ENCODE results near the gene SPINK4.

The SPINK4 gene

GRCh38 chr9:33265211-33265865 lies 25.4 kb downstream of the SPINK4 start:
- DNase-seq (ENCODE audit: low read depth in 2 of 2), result peak in 1 of 2 donors; percentile 10
- H3K4me3 ChIP-seq (replicated peaks in 1 of 2; ENCODE audit: low read depth in 2 of 2, low read length in 2 of 2), result peak overlapping the region; percentile 72 to 96
- no peak for TF ChIP-seq CTCF (IDR thresholded peaks at IDR 0.05; ENCODE audit: low read depth, low read length)

DNA sequence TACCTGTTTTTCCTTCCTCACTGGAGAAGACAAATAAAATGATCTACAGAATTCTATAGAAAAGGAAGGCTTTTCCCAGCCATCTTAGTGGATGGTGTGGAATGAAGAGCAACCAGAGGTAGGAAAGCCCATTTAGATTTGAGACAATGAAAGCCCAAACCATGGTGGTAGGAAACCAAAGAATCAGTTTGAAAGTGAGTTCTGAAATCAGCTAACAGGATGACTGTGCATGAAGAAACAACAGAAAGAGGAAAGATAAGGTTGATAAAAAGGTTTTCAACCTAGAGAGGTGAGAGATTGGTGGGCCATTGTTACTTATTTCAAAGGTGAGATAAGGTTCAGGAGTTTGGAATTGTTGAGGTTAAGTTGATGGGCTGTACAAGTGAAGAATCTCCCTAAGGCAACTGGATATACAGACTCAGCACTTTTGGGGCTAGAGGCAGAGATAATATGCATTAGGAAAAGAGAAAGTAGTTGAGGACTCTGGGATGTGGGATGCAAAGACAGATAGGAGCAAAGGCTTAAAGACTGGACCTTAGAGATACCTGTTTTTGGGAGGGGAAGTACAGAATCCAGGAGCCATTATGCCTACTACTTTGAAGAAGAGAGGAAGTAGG lies 27.3 kb downstream of the SPINK4 start:
- H3K4me3 ChIP-seq (replicated peaks in 1 of 2; ENCODE audit: low read depth in 2 of 2, low read length in 2 of 2), result no peak overlapping the region
- TF ChIP-seq CTCF (IDR thresholded peaks at IDR 0.05; ENCODE audit: low read depth, low read length), result no peak
- no peak for DNase-seq (ENCODE audit: low read depth in 2 of 2)

DNA sequence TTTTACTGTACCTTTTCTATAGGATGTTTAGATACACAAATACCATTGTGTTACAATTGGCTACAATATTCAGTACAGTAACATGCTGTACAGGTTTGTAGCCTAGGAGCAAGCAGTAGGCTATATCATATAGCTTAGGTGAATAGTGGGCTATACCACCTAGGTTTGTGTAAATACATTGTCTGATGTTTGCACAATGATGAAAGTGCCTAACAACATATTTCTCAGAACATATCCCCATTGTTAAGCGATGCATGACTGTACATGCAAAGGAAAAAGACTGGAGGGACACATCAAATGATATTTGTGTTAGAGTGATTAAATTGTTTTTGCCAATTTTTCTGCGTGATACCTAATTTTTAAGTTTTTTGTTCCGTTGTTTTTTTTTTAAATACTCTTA lies 30.2 kb downstream of the SPINK4 start:
- no peak for TF ChIP-seq CTCF (IDR thresholded peaks at IDR 0.05; ENCODE audit: low read depth, low read length)
- H3K4me3 ChIP-seq (replicated peaks in 1 of 2; ENCODE audit: low read depth in 2 of 2, low read length in 2 of 2), result no peak overlapping the region
- no peak for DNase-seq (ENCODE audit: low read depth in 2 of 2)

- no peak for DNase-seq (ENCODE audit: low read depth in 2 of 2)
- no peak for TF ChIP-seq CTCF (IDR thresholded peaks at IDR 0.05; ENCODE audit: low read depth, low read length)
- no peak overlapping the region for H3K4me3 ChIP-seq (replicated peaks in 1 of 2; ENCODE audit: low read depth in 2 of 2, low read length in 2 of 2)
These were observed 32.1 kb downstream of the SPINK4 start for GRCh38 chr9:33272061-33272460.

DNA sequence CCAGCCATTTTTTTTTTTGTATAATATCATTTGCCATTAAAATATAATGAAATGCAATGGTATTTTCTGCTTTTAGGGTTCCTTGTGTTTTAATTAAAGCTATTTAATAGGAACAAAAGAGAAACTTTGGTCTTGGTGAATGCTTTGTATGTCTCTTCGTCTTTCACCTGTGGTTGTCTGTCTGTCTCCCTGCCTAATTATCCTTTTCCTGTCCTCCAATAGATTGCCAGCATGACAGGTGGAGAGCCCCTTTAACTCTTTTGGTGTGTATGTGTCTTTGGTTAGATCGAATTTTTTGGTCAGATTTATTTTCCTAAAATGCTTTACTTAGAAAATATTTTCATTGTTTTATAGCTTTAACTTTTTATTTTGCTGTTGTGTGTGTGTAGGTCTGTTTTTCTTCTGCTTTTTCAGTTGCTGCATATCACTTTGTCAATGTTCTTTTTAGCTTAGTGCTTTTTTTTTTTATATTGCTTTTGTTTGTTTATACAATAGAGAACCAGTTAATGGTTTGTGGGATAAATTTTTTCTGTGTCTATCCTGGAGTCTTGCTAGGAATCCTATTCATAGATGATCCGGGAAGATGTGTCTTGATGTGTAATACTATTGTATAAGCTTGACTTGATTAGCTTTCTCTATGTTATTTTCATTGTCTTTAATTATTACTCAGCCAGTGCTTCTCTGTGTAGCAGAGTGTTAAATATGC lies 33.5 kb downstream of the SPINK4 start:
- TF ChIP-seq CTCF (IDR thresholded peaks at IDR 0.05; ENCODE audit: low read depth, low read length), result no peak
- no peak overlapping the region for H3K4me3 ChIP-seq (replicated peaks in 1 of 2; ENCODE audit: low read depth in 2 of 2, low read length in 2 of 2)
- no peak for DNase-seq (ENCODE audit: low read depth in 2 of 2)

GRCh38 chr9:33273972-33274328 lies 34.0 kb downstream of the SPINK4 start:
- H3K4me3 ChIP-seq (replicated peaks in 1 of 2; ENCODE audit: low read depth in 2 of 2, low read length in 2 of 2), result no peak overlapping the region
- TF ChIP-seq CTCF (IDR thresholded peaks at IDR 0.05; ENCODE audit: low read depth, low read length), result no peak
- no peak for DNase-seq (ENCODE audit: low read depth in 2 of 2)

Measured in cardiac fibroblast (primary cell).